H1 (cell line): ENCODE measurements around the gene ZNF219. TPM values are rescaled to one million over a fixed set of nuclear protein-coding genes. Genes with fewer than 3 reads are reported as not detected.

Experiments used
- ATF2 ChIP-seq: IDR thresholded peaks from 2 replicates; pipeline ENCODE4 v1.6.1; 2012; ENCODE audit warnings: low read length, inconsistent platforms
- ATF3 ChIP-seq: IDR thresholded peaks from 2 replicates; pipeline ENCODE4 v1.6.1; 2011; ENCODE audit warnings: low read depth, mild to moderate bottlenecking, low read length; ENCODE audit not compliant: insufficient read depth
- CBX8 ChIP-seq: fragments of 300-800, 300-1000 bp; sonication (generic); IDR thresholded peaks from 2 replicates; pipeline ENCODE4 v1.7.1; 2016; ENCODE audit warnings: low read depth, low read length, borderline replicate concordance
- CHD7 ChIP-seq: fragments of 300-600 bp; sonication (generic); IDR thresholded peaks from 2 replicates; pipeline ENCODE4 v1.7.1; 2012; ENCODE audit warnings: low read length, moderate library complexity, mild to moderate bottlenecking, inconsistent platforms; ENCODE audit not compliant: insufficient replicate concordance
- HDAC6 ChIP-seq: IDR thresholded peaks from one replicate; pipeline ENCODE4 v1.7.1; 2012; ENCODE audit warnings: low read depth, mild to moderate bottlenecking, inconsistent platforms, low read length, moderate library complexity
- polyA plus RNA-seq, 7 experiments: library from polyadenylated mRNA; depleted of rRNA in 3 of 7; stranded (reverse) in 5 of 7; unstranded in 2 of 7; fragments of >200 nt in 5 of 7; fragments of 200-250 nt in 2 of 7; gene quantifications; 1 replicate in 5 of 7; 2 replicates in 1 of 7; 4 replicates in 1 of 7; pipeline versions ENCODE4 v1.2.1 to v1.2.3, GENCODE V29; 2011 to 2013; ENCODE audit warnings: missing spikeins in 2 of 7, mixed read lengths in 2 of 7
- total RNA-seq: library from RNA; stranded (reverse); fragmentation: NEBNext Ultra II Directional; extraction: Animal tissue kit (Norgen Biotek cat#: 25700); gene quantifications from 2 replicates; pipeline ENCODE4 v1.2.1, GENCODE V29; 2021

Gene ZNF219
- total and polyA plus RNA-seq, 2 of the 8 experiments (the other 6 are each of a cell fraction or from before 2014, with no cell fraction given) = 113 to 160 TPM

- TF ChIP-seq CHD7 = no peak
- no peak for TF ChIP-seq ATF2
- no peak for TF ChIP-seq ATF3
- no peak for TF ChIP-seq CBX8
- no peak for TF ChIP-seq HDAC6
Measured at GRCh38 chr14:21098076-21098891, at the start of gene ZNF219 (continued).
